ENCODE measurements around the gene ITGBL1.

Gene ITGBL1

DNA sequence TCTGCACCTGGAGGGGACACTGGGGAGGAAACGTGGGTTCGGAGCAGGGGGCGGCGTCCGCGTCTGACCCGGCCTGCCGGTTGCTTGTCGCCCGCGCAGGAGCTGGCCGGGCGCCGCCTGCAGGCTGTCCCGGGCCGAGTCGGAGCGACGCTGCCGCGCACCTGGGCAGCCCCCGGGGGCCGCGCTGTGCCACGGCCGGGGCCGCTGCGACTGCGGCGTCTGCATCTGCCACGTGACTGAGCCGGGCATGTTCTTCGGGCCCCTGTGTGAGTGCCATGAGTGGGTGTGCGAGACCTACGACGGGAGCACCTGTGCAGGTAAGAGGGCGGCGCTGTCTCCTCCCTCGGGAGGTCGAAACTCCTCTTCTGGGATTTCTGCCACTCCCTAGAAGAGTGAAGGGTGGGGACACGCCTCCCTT lies 1.3 kb downstream of the ITGBL1 start:
- DNase-seq = no peak

DNA sequence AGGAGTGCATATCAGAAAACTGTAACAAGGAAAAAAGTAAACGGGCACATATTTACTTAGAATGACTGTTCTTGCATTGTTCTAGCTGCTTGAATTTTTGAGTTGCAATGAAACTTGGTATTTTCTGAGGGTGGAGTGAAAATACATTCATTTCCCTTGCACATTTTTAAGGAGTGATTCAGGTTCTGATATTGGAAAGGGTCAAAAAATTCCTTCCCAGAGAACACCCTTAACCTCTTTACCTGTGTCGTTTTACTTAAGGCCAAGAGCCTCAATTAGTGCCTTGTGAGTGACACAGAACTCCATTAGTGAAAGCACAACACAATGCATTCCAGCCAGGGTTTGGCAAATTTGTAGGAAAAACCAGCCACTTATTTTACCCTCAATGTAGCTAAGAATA lies 2.3 kb downstream of the ITGBL1 start:
- DNase-seq = no peak

DNA sequence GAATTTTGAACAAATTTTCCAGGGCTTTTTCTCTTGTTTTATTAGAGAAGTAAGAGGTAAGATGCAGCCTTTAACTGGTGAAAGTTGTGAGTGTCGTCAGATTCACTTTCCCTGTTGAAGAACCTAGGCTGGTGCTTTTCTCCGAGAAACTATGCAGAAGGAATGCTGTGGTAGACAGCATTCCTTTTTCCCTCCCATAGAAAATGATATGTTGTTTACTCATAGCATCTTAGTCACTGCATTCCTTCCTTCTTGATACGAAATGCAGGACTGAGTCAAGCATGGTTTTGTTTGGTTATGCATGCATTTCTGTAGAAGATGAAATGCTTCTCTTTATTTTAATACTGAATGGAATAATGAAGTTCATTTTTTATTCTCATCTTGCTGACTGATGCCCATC lies 3.4 kb downstream of the ITGBL1 start:
- no peak for DNase-seq

DNA sequence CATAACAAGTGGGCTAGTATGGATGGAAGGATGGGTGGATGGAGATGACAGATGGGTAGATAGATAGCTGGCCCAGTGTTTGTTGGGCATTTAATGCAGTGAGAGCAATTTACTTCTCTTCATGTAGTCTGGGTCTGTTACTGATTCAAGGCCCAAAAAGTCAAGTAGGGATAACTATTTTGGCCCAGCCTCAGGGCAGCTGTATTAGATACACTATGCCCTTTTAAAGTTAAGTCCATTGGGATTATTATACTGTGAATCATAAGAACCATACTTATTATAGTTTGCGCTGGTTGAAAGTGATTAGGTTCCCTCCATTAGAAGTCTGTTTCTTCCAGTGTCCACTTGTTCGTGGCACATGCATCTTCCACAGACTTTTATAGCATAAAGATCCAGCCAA lies 4.7 kb downstream of the ITGBL1 start:
- DNase-seq = no peak

DNA sequence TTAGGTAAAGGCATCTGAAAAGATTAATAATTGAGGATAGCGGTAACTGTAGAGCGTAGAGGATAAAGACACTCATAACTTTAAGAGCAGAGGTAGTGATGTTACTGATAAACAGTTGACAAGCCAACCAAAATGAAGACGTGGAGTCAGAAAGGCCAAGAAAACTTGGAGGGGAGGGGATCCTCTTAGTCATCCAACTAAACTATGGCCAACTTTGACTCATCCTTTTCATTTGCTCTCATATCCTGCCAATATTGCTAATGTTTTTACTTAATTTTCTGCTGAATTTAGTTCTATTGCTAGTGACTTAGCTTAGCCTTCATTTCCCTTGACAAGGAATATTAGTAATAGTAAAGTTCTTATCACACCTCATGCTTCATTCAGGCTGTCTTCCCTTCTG lies 13.4 kb downstream of the ITGBL1 start:
- DNase-seq = no peak

DNA sequence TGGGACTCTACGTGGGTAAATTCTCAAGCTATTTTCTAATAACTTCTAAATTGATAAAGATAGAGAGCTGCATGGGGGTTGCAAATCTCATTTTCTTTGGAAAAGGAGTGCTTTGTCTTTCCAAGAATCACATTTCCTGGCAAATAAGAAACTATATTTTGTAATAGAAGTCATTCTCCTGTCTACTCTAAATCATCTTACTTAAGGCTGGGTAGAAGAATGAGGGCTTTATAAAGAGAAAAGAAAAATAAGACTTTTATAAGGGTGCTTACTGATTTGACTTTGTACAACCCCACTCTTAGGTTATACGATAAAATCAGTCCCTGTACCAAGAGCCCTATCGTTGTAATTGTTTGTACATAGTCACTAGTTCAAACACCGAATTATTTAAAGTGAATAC lies 14.9 kb downstream of the ITGBL1 start:
- no peak for DNase-seq

DNA sequence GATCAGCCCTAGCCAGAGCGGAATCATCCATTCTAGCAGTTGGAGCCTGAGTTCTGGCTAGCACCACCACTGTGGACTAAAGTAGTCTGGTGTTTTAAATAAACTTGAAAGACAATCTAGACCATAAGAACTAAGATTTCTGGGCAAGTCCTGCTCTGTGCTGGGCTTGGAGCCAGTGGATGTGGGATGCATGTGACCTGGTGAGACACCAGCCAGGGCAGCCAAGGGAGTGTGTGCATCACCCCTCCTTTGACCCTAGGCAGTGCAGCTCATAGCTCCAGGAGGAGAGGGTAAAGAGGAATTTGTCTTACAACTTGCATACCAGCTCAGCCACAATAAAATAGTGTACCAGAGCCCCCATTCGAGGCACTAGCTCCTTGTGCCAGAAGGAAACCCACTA lies 21.0 kb downstream of the ITGBL1 start:
- no peak for DNase-seq

DNA sequence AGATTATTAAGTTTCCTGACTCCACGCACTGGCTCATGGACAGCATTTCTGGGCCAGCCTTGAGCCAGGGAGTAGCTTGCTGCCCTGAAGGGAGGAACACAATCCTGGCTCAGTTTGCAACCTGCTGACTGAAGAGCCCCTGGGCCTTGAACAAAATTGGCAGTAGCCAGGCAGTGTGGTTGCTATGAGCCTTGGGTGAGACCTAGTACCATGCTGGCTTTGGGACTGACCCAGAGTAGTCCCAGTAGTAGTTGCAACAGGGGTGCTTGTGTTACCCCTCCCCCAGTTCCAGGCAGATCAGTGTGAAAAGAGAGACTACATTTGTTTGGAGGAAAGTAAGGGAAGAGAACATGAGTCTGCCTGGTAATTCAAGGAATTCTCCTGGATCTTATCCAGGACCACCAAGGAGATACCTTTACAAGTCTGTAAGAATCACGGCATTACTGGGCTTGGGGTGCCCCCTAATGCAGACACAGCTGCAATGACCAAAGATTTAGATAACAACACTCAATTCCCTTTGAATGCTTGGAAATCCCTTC lies 22.0 kb downstream of the ITGBL1 start:
- no peak for DNase-seq

DNA sequence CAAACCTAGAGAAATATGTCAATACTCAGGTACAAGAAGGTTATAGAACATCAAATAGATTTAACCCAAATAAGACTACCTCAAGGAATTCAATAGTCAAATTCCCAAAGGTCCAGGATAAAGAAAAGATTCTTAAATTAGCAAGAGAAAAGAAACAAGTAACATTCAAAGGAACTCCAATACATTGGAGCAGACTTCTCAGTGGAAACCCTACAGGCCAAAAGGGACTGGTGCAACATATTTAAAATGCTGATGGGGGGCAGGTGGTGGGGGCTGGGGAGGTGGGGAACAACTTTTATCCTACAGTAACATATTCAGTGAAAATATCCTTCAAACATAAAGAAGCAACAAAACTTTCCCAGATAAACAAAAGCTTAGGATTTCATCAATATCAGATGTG lies 23.1 kb downstream of the ITGBL1 start:
- DNase-seq = no peak

DNA sequence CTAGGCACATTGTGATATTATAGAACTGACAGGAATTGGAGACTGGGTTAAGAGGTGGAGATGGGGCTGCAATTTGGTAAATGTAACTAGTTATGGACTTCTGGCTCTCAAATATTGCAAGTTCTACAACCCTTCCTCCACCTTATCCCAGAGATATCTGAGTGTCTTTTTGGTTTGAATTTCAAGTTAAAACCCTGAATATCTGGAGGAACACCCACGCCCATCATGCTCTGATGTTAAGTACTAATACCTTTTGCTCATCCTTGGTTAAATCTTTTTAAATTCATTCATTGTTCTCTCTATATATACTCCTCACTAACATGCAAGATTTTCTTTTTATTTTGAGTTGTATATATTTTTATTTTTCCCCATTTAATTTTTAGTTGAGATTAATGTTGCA lies 28.9 kb downstream of the ITGBL1 start:
- DNase-seq = no peak

DNA sequence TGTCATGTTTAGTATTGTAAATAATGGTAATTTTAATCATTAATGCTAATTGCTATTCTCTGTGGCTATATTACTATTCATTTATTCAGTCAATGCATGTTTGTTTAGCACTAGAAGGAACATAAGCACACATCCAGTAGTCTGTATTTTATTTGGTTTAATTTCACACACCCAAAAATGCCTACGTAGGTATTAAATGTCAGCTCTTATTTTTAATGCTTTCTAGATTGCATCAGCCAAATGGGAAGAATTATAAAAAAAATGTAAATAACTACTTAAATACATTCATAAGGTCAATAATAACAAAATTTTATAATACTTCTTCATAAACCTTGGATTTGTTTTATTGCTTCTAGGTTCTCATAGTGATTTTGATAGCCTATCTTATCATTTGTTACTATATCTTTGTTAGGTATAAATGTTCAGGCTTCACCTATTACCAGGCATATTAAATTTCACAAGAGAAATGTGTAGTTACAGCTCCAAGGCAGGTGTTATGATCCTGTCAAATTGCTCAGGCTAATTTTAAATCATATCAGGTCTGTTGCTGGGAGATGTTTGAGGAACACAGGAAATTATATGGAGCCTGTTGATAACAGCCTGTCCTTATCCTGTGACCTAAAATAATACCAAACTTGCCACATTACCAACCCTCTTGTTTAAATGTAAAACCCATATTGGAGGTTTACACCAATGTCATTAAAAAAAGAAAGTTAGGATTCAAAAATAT lies 34.4 kb downstream of the ITGBL1 start:
- DNase-seq = no peak

DNA sequence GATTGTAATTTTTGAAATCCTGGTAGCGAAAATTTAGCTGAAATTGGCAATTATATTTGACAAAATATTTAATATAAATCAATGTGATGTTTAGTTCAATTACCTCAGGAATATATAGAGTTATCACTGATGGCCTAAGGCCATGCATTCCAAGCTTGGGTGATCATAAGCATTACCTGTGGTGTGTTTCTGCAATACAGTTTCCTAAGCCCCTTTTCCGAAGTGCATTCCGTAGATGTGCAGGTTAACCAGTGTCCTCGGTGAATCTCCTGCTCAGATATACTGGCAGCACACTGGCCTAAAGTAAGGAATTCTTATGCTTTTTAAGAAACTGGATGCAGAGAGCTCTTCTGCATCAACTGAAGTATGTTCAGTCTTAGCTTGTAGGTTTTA lies 35.0 kb downstream of the ITGBL1 start:
- DNase-seq = no peak

DNA sequence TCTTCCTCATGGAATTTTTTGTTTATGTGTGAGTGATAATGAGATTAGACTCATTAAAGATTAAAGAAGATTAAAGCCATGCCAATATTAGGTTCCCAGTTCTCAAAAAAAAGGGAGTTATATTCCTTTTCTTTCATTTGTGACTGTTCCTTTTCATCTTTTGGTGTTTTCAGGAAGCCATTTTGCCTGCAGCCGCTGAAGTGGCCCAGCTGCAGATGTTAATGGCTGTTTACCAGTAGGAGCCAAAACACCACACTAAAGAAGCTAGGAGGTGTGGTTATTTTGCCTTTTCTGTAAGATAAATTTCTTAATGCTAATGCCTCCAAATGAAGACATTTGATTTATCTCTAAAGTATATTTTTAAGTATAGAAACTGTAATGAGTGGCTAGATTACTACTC lies 36.3 kb downstream of the ITGBL1 start:
- DNase-seq = no peak

DNA sequence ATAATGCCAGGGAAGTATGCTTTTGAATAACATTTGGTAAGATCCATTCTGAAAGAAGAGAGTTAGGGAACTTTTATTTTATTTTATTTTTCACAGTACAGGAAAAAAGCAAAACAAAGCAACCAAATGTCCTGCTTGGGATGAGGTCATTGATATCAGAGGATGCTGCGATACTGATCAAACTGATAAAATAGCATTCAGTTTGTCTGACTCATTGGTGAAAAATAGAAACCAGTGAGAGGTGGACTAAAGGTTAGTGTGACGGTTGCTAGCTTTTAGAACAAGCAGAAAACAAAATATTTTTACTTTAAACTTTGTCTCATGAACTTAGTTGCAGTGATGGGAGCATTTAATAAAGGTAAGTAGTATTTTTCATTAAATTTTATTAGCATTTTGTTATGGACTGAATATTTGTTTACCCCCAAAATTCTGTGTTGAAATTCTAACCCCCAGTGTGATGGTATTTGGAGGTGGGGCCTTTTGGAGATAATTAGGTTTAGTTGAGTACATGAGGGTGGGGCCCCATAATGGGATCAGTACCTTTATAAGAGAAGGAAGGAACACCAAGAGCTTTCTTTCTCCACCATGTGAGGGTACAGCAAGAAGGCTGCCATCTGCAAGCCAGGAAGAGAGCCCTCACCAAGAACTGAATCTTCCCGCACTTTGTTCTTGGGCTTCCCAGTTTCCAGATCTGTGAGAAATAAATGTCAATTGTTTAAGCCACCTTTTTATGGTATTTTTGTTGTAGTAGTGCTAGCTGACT lies 37.3 kb downstream of the ITGBL1 start:
- DNase-seq = no peak

DNA sequence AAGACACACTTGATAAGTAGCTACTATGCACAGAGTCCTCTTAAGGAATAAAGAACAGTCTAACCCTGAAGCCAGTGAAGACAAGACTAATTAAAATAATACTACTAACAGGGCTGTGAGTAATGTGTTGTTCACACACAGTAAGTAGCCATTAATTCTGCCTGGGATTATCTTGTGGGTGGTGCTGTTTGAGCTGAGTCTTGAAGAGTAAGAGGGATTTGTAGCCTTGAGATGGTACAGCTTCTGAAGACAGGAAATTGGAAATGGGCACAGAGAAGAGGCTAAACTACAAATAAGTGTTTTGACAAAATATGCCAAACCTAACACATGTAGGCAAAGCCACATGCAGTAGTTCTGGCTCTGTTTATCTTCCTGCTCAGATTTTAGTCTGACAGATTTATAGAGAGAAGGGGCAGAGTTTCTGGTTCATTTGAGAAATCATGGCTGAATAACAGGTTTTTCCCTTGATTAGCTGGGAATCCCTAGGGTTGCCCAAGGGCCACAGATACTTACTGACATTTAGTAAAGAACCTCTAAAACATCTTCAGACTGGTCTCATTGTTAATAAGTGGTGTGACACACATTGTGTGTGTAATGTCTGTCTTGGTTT lies 38.0 kb downstream of the ITGBL1 start:
- DNase-seq = no peak

DNA sequence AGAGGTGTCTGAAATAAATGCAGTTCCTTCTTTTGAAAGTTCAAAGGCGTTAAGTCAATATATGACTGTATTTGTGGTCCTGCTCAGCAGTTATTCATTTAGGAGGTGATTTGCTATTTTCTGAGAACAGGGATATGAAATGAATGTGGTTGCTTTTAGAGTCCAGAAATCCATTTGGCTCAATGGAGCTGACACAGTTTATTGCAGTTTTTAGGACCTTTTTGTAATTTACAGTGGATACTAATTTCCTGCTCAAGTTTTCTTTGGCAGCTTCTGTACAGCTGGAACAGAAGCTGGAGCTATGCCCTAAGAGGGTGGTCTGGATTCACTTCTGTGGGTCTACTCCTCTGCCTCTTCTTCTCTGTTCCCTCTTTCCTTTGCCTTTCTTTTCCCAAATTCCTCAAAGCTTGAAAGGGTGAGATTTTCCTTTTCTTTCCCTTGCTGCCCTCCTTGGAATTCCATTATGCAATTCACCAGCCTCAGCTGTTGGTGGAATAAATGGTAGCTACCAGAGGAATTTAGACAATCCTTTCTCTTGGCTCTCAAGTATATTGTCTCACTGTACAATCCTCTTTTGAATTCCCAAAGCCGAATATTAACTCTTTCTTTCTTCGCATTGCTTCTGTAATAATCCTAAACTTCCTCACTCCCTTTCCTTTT lies 39.9 kb downstream of the ITGBL1 start:
- no peak for DNase-seq

DNA sequence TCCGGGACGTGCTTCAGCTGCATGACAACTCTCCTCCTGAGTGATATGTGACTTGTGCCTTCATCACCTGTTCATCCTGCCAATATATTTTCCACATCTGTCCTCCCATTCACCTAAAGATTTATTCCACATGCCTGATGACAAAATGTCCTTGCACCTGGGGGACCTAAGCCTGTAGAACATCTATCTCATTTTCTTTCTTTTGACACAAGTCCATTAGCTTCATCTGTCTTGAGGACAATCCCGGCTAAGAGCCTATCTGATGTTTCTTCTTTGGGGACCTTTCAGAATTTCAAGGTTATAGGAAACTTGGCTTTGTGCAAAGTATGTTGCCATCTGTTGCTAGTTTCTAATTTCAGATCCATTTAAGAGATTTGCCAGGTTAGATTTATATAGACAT lies 41.1 kb downstream of the ITGBL1 start:
- DNase-seq = no peak

DNA sequence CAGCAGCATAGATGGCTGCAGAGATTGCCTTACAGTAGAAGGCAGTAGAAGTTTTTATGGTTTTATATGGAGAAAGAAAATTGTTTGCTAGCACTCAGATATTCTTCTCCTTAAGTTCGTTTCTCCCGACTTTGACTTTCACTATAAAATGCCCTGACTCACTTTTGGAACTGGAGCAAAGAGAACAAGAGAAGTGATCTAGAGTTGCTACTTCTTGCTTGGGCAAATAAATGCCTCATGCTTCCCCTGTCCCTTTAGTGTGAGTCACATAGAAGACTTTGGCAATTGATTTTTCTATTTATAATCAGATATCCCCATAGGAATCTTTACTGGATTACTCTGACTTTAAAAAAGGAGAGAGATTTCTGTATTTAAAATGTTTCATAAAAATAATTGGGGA lies 46.9 kb downstream of the ITGBL1 start:
- DNase-seq = no peak

DNA sequence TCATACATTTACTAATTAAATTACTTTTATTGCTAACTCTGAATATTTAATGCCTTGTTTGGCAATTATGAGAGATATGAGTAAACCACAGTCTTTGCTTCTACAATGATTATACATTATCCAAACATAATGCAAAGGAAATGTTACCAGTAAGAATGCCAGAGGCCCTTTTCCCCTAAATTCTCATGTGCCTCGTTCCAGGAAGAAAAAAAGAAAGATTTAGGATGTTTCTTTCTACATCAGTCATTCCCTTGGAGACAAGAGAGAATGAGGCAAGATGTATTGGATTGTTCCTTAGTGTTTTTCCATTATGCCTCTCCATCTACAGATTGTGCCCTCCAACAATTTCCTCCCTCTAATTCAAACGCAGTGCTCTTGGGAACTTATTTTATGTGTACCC lies 50.1 kb downstream of the ITGBL1 start:
- no peak for DNase-seq

DNA sequence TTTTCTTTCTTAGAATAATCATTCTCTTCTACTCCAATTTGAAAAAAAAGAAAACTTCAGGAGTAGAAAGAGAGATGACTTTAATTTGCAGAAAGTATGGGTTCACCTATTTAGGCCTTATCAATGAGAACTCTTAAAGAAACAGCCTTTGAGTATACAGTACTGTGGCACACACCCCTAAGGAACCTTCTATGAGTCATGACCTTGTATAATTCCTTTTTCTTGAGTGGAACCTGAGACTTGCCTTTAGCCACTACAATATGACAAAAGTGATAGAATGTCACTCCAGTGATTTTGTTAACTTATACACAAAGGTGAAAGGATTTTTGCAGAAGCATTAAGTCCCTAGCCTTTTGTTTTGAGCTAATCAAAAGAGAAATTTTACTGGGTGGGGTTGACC lies 58.7 kb downstream of the ITGBL1 start:
- DNase-seq = no peak

DNA sequence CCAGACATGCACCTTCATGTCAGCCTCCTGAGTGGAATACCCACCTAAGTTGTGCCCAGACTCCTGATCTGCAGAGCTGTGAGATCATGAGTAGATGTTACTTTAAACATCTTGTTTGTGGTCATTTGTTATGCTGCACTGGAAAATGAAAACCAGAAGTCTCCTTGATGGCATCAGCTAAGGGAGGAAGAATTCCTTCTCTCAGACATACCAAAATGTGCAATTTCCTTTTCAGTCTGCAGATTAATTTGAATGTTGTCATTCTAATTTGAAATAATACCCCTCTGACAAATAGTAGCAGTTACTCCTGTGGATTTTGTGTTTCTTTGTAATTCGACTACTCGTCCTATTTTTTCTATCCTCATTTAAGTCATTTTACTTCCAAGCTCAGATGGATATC lies 59.3 kb downstream of the ITGBL1 start:
- no peak for DNase-seq

DNA sequence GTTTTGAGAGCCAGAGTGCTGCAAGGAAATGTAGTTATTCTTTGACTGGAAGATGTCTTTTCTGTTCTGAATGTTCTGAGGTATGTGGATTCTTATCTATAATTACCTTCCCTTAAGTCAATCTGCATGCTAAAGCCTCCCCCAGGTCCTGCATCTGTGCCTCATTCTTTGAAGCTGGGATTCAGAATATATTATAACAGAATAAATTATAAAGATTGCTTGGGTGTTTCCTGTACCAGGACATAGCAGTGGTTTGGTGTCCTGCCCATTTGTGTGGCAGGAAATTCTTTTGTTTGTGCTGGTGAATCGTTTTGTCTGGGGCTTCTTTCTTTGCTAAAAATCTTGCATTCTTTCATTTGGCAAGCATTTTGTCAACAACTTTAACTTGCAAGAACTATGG lies 60.2 kb downstream of the ITGBL1 start:
- DNase-seq = no peak

DNA sequence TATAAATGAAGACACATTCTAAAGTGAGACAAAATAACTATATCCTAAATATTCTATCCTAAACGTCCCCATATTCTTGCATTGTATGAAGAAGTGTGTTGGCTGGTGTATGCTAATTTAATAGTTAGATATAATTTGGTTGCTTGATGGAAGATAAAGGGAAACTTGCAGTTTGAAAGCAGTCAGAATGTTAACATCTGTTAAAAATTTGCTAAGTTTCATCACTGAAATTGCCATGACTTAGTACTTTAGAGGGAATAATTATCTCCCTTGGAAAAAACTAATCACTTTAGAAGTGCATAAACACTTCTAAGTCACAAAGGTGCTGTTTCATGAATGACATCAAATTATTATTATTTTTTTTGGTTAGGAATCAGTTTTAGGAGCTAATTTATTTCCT lies 61.6 kb downstream of the ITGBL1 start:
- no peak for DNase-seq

Data from activated T-cell treated with anti-CD3 and anti-CD28 coated beads, Interleukin-2, amount 50 U/mL, for 48 hours (primary cell).